Amygdala (tissue), 56 donors: ENCODE data around the gene NHSL2.

Experiments used
- DNase-seq, 56 donors: peaks; one replicate each; lab custom pipeline; 2025; lab: John Stamatoyannopoulos, UW

NHSL2 gene

GRCh38 chrX:72016881-72017783 lies 106.5 kb downstream of the NHSL2 start:
- DNase-seq, result no peak

GRCh38 chrX:72018277-72019112 lies 107.8 kb downstream of the NHSL2 start:
- peak in 52 of 56 donors; percentile 1 to 81 (median 45) for DNase-seq

GRCh38 chrX:72019487-72019886 lies 108.8 kb downstream of the NHSL2 start:
- DNase-seq, result no peak

GRCh38 chrX:72020204-72020603 lies 109.6 kb downstream of the NHSL2 start:
- DNase-seq, result no peak

- DNase-seq, result no peak
These were observed 110.1 kb downstream of the NHSL2 start for GRCh38 chrX:72020788-72021187.

- DNase-seq, result no peak
These were observed 111.3 kb downstream of the NHSL2 start for GRCh38 chrX:72021975-72022374.

- no peak for DNase-seq
These were observed 112.4 kb downstream of the NHSL2 start for GRCh38 chrX:72023071-72023470.

- no peak for DNase-seq
These were observed 114.7 kb downstream of the NHSL2 start for GRCh38 chrX:72025236-72025770.

GRCh38 chrX:72026341-72027023 lies 115.8 kb downstream of the NHSL2 start:
- peak in 1 of 56 donors; percentile 5 for DNase-seq

- no peak for DNase-seq
These were observed 116.6 kb downstream of the NHSL2 start for GRCh38 chrX:72027024-72027913.

GRCh38 chrX:72027914-72028307 lies 117.3 kb downstream of the NHSL2 start:
- no peak for DNase-seq

GRCh38 chrX:72028701-72029470 lies 118.2 kb downstream of the NHSL2 start:
- DNase-seq, result no peak

- DNase-seq, result no peak
These were observed 119.1 kb downstream of the NHSL2 start for GRCh38 chrX:72029483-72030411.

GRCh38 chrX:72030431-72030830 lies 119.8 kb downstream of the NHSL2 start:
- no peak for DNase-seq

- DNase-seq, result no peak
These were observed 120.5 kb downstream of the NHSL2 start for GRCh38 chrX:72031118-72031517.

GRCh38 chrX:72031634-72032033 lies 121.0 kb downstream of the NHSL2 start:
- DNase-seq, result no peak

GRCh38 chrX:72037601-72038000 lies 127.0 kb downstream of the NHSL2 start:
- no peak for DNase-seq

GRCh38 chrX:72038016-72038415 lies 127.4 kb downstream of the NHSL2 start:
- no peak for DNase-seq
